Stimulated activated CD8-positive, alpha-beta memory T cell treated with anti-CD3 and anti-CD28 coated beads, Interleukin-12 subunit alpha, Interleukin-12 subunit beta, amount 100 ng/mL, for 4 hours (primary cell): ENCODE measurements around the gene GABRA1.

ENCODE experiments used
- DNase-seq: peaks from one replicate; pipeline ENCODE4 v3.0.0-alpha.2; 2020; ENCODE audit warnings: low read depth

Gene GABRA1

DNA sequence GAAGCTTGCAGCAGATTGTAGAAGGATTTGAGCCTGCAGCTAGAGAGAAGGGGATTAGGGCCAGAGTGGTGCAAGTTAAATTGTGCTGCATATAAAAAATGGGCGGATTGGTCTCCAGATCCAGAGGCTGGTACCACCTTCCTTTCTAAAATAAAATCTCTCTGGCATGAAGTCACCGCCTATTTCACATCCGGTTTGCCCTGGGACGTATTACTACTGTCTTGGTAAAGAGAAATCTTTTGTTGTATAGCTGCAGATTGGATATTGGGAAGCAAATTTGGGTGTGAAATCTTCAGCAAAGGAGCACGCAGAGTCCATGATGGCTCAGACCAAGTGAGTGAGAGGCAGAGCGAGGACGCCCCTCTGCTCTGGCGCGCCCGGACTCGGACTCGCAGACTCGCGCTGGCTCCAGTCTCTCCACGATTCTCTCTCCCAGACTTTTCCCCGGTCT lies at the start of gene GABRA1:
GABRA1 (plus strand) TSS at position 180 of the 451 bp plus-strand sequence. CDS start 2,691 bp downstream, outside the sequence.
- no peak for DNase-seq

DNA sequence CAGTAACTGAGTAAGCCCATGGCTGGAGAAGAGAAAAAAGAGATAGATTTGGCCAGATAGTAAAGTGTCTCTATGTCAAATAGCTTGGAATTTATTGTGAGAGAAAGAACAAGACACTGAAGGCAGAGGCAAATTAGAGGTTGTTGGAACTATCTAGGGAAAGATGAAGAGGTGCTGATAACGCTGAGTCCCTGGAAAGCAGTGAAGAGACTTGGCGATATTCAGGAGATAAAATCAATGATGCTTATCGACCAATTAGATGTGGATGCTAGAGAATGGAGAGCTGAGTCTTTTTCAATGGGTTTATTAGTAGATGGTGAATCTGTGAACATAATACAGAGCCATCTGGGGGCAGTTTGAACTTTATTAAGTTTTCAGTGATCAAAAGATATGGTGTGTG lies 48.6 kb upstream of the GABRA1 start:
- DNase-seq = no peak

DNA sequence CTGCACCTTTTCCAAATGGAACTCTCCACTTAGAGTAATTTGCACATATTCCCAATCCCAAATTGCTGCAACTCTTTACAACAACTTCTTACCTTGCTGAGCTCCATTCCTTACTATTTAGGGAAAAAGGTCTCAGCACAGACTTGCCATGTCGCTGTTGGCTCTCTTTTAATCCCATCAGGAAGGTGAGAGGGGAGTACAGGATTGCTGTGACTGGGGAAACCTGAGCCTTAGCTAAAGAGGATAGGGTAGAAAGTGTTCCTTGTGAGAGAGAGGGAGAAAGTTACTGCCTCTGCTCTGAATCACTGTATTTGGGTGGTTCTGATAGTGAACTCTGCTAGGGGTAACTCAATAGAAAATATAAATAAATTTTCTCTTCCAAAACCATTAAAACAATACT lies 43.7 kb upstream of the GABRA1 start:
- DNase-seq = no peak

DNA sequence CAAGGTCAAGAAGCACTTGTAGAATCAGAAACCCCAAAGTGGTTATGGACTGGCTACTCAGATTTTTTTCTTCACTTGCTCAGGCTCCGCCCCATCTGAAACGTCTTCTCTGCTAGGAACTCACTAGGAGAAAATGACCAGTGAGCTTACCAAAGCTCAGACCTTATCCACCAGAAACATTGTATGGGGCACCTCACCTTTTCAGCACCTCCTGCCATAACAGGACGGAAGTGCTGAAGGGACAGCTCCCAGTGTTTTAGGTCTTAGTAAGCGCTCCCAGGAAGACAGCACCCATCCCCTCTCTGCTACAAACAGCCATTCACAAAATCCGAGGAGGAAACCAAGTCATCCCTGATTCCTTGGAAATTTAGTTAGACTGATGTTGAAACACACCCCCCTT lies 1.2 kb upstream of the GABRA1 start:
- no peak for DNase-seq

DNA sequence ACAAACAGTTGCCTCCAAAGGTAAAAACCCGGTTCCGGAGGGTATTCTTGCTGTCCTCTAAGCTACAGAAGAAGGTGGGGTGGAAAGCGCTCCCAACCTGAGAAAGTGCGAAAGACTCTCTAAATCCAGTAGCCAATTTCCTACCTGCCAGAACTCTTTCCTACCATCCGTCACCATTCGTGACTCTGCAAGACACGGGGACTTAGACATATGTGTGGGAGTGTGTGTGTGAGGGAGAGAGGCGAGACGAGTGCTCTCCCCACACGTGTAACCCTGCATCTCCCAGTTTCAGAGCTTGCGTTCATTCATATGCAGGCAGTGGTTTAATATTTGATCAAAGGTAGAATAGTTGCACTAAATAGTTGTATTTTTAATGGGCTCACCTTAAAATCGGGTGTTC lies 473 bp upstream of the GABRA1 start:
- no peak for DNase-seq

DNA sequence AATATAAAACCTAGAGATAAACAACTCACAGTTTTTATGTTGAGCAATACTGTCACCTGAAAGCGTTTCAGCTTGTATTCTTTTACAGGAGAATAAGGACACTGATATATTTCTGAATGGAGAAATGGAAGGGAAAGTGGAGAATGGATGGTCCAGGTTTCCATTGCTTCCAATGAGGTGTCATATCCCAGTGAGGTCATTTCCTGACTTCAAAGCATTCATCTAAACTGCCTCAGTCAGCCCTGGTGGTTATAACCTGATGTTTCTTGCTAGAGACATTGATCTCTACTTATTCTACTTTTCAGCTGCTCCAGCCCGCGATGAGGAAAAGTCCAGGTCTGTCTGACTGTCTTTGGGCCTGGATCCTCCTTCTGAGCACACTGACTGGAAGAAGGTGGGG lies 2.6 kb downstream of the GABRA1 start:
- no peak for DNase-seq

DNA sequence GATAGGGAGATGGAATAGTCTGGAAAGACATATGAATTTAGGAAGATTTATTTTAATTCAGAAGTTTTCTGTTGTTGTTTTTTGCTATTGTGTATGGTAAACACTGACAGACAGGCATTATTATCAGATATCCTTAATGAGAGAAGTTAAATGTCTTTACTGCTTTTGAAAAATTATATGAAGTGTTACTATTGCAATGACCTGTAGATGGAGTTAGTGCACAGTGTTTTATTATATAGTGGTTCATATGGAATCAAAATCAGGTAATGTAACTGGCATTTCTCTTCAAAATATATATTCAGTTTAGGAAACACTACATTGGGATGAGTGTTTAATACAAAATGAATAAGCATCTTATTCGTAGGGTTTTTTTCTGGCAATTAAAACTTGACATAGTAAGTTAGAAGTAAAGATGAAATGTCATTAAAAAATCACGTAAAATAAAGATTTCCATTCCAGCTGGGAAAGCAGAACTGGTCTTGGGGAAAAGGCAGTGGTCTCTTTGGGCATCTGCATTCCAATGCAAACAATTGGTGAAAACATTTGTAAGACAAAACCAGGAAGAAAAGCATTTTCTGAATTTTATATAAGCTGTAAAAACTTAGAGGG lies 3.9 kb downstream of the GABRA1 start:
- DNase-seq = no peak

DNA sequence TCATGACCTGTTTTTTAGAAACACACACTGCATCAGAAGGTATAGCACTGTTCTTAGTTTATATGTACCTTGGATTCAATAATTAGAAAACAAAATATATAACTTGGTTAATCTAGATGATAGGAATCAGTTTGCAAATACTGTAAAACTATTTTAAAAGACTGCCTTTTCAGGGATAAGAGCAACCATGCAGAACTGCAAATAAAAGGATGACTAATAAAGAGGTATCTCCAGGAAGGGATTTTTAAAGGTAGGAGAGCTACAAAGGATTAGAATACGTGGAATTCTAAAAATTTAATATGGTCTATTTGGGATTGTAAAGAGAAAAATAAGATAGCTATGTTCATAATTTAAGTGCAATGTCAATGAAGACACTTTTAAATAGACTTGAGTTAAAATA lies 9.4 kb downstream of the GABRA1 start:
- DNase-seq = no peak

DNA sequence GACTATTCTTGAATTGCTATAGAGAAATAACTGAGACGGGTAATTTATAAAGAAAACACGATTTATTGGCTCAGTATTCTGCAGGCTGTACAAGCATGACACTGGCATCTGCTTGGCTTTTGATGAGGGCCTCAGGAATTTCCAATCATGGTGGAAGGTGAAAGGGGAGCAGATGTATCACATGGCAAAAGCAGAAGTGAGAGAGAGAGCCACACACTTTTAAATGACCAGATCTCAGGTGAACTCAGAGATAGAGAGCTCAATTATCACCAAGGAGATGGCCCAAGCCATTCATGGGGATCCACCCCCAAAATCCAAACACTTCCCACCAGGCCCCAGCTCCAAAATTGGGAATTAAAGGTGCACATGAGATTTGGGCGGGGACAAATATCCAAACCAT lies 15.3 kb downstream of the GABRA1 start:
- DNase-seq = no peak

DNA sequence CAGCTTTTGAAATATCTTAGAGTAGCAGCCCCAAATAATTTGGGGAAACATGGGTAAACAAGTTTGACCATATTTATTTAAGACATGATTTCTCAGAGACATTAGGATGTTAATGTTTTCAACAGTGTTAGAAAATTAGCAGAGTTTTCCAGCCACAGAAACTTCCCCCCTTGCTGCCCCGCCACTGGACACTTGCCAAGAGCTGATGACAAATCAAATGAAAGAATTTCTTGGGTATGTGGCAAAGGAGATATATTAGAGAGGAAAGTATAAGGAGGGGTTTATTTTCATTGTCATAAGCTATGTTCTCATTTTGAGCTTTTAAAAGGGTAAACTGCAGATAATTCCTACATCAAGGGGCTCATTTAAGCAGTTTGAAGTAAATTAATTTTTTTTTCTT lies 15.9 kb downstream of the GABRA1 start:
- no peak for DNase-seq

DNA sequence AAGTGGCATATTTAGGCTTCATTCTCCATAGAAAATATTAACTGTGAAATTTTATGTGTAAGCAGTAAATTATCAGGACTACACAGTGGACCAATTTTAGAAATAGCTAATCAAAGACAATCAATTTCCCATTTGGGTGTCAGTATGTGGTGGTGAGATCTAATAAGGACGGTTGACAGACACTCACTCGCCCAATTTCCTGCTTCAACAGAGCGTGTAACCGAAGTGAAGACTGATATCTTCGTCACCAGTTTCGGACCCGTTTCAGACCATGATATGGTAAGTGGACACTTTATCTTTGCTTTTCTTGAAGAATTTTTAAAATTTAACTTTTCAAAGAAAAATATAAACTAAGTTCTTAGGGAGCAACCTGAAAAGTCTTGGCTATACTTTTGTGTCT lies 17.6 kb downstream of the GABRA1 start:
- DNase-seq = no peak

DNA sequence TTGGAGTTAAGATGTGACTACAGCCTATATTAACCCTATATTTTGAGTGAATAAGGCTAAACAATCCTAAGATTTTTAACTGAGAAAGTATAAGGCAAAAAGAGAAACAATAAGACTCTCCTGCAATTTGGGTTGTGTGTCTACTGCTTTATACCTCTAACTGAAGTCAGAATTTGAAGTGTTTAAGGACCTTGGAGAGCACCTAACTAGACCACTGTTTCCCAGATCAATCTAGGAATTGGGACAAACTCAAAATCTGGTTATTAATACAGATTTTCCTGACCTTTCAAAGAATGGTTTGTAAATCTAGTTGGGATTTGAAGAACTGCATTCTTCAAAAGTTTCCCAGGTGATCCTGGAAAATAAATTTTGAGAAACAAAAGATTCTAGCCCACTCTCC lies 42.1 kb downstream of the GABRA1 start:
- DNase-seq = no peak

DNA sequence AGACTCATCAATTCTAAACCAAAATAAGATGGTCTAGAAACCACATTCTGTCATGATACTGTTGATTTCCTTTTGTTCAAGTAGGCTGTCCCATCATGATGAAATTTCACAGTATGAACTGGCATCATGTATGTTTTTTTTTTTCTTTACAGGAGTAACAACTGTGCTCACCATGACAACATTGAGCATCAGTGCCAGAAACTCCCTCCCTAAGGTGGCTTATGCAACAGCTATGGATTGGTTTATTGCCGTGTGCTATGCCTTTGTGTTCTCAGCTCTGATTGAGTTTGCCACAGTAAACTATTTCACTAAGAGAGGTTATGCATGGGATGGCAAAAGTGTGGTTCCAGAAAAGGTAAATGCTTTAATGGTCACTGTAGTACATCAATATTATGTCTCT lies 47.6 kb downstream of the GABRA1 start:
- no peak for DNase-seq

DNA sequence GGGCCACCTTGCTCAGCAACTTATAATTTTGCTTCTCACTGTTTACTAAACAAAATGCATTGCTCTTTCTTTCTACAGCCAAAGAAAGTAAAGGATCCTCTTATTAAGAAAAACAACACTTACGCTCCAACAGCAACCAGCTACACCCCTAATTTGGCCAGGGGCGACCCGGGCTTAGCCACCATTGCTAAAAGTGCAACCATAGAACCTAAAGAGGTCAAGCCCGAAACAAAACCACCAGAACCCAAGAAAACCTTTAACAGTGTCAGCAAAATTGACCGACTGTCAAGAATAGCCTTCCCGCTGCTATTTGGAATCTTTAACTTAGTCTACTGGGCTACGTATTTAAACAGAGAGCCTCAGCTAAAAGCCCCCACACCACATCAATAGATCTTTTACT lies 49.1 kb downstream of the GABRA1 start:
- no peak for DNase-seq

DNA sequence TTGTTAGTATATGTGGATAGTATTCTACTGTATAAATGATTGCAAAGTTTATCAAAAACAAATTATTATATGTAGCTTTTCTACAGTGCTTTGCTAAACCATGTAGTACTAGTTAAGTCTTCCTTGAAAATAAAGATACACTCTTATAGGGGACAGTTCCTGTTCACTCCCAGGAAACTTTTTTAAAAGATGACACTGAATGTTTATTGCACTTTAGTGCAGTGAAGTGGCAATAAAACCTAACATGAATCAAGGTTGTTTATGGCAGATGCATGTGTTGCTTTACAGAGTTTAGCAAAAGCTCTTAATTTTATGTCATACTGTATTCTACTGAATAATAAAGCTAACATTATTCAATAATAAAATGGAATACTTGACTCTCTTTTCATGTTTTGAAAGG lies 51.7 kb downstream of the GABRA1 start:
- no peak for DNase-seq

DNA sequence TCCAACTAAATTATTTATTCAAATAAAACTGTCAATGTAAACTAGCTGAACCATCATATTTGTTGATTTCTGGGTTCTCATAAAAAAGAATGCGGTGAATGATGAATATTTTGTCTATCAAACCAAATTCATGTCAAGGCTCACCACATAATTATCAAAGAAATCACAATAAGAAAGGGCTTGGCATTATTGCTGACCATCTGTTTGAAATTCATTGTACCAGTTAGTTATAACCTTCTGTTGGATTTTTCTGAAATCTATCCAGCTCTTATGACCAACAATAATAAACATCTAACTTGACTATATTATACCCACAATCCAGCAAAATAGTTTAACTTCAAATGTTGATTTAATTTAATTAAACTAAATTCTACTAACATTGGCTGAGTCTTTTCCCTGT lies 53.1 kb downstream of the GABRA1 start:
- no peak for DNase-seq

DNA sequence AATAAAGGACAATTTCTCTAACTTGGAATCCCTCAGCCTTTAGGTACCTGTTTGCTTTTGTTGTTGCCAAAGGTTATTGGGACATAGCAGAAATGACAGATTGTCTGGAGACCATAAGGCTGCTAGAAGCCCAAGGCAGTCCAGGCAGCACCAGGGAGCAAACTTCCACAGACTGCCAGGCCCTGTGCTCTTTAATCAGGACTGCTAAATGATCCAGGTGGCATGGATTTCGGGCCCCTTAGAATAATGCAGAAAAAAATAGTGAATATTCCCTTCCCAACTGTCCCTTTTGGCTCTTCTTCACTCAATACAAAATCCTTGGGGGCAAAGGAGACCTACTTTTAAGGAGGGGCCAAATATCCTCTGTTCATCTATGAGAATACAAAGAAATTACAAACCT lies 73.9 kb downstream of the GABRA1 start:
- no peak for DNase-seq

DNA sequence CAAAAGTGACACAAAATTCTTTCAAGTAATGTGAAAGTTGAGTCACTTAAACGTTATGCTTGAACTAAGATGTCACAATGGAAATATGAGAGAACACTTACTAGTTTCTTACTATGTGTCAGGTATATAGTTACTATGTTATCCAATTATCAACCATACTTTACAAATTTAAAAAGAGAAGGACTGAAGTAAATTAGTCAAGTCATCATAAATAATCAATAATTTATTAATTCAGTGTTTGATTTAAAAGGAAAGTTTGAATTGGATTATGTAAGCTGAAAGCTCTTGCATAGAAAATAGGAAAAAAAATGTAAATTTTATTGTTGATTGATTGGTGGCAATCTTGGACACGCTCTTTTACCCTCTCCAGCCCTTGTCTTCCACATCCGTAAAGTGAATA lies 76.3 kb downstream of the GABRA1 start:
- DNase-seq = no peak

DNA sequence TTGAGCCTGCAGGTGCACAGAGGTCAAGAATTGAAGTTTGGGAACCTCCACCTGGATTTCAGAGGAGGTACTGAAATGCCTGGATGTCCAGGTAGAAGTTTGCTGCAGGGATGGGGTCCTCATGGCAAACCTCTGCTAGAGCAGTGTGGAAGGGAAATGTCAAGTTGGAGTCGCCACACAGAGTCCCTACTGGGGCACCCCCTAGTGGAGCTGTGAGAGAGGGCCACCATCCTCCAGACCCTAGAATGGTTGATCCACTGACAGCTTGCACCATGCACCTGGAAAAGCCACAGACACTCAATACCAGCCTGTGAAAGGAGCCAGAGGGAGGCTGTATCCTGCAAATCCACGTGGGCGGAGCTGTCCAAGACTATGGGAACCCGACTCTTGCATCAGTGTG lies 78.0 kb downstream of the GABRA1 start:
- no peak for DNase-seq

DNA sequence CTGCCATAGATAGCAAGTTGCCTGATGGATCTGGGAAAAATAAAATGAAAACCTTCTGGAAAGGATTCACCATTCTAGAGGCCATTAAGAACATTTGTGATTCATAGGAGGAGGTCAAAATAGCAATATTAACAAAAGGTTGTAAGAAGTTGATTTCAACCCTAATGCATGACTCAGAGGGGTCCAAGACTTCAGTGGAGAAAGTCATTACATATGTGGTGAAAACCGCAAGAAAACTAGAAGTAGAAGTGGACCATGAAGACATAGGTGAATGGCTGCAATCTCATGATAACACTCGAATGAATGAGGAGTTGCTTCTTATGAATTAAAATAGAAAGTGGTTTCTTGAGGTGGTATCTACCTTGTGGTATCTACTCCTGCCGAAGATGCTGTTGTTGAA lies 86.6 kb downstream of the GABRA1 start:
- no peak for DNase-seq

DNA sequence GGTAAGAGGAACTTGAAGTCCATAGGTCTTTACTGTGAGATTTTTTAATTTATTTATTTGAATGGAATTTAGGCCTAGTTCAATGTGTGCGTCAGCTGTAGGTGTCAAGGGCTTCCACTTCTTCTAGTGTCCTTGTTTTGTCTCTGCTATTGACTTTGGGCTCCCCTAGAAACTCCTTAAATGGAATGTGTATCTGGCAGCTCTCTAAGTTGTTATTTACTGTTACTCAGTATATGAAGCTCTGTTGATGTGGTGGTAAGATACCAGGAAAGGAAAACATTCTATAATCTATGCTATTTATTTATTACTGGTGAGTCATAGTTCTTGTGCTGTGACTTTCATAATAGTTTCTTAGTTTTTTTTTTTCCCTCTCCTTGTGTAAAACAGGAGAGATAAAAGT lies 97.1 kb downstream of the GABRA1 start:
- DNase-seq = no peak

DNA sequence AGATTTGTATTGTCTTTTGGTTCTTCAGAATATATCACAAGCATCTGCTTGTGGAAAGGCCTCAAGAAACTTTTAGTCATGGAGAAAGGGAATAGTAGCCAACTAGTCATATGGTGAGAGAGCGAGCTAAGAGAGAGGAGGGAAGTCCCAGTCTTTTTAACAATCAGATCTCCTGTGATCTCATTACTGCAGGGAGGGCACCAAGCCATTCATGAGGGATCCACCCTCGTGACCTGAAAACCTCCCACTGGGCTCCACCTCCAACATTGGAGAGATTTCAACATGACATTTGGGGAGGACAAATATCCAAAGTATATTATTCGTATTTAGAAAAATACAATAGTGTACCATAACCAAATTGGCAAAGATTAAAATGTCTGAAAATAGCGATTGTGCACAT lies 99.0 kb downstream of the GABRA1 start:
- no peak for DNase-seq
